Measurements from ENCODE around the gene MRPS11. TPM values are rescaled to one million over a fixed set of nuclear protein-coding genes. Genes with fewer than 3 reads are reported as not detected.
"Not testable (repeated sequence)": the region's sequence is repeated elsewhere in the genome, so short reads cannot be mapped to it uniquely, and the experiment has no call there.

The MRPS11 gene
- total and polyA plus RNA-seq, 2 of the 8 experiments (the other 6 are each of a cell fraction or from before 2014, with no cell fraction given), result 41.4 to 59.2 TPM

DNA sequence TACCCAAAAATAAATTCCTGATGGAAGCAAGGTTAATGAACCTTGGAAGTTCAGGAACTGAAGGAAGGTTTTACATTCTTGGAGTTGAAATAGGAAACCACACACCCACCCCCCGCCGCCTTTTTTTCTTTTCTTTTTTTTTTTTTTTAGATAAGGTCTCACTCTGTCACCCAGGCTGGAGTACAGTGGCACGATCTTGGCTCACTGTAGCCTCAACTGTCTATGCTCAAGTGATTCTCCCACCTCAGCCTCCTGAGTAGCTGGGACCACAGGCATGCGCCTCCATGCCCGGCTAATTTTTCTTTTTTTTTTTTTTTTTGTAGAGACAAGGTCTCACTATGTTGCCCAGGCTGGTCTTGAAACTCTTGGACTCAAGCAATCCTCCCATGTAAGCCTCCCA, 33.4 kb upstream of the MRPS11 start:
- FAIRE-seq; H2AK5ac ChIP-seq (ENCODE audit: low read depth, low read length); POLR2A ChIA-PET (ENCODE audit: partially characterized antibody); H2BK5ac ChIP-seq (ENCODE audit: low read depth, low read length); H3K27me3 ChIP-seq (replicated peaks in 1 of 4; ENCODE audit: control insufficient read depth in 3 of 4, extremely low read depth in 1 of 4, insufficient read depth in 3 of 4, low read length in 3 of 4); H4K5ac ChIP-seq (ENCODE audit: insufficient read length, low read depth, low read length); H3K4me2 ChIP-seq (ENCODE audit: insufficient read depth in 1 of 2, low read depth in 2 of 2, low read length in 2 of 2); H2BK15ac ChIP-seq (ENCODE audit: low read length); H2BK120ac ChIP-seq (replicated peaks; ENCODE audit: low read depth, low read length); H3K27ac ChIP-seq (ENCODE audit: low read depth, low read length); DNase-seq (ENCODE audit: low read depth in 1 of 2, low spot score in 2 of 2); H2BK20ac ChIP-seq (ENCODE audit: low read length); H2AFZ ChIP-seq (ENCODE audit: low read length); CTCF ChIA-PET (ENCODE audit: partially characterized antibody); H3K9ac ChIP-seq (replicated peaks in 1 of 4; ENCODE audit: extremely low read depth in 1 of 4, low read depth in 3 of 4, low read length in 3 of 4); H3K23me2 ChIP-seq (ENCODE audit: low read depth, low read length); H4K91ac ChIP-seq (replicated peaks; ENCODE audit: insufficient read length, low read length); H4K20me1 ChIP-seq (replicated peaks in 1 of 2; ENCODE audit: control insufficient read depth in 1 of 2, insufficient read depth in 2 of 2, low read length in 2 of 2); H3K79me2 ChIP-seq (ENCODE audit: control insufficient read depth in 1 of 2, insufficient read depth in 2 of 2, low read length in 2 of 2); H3K18ac ChIP-seq (ENCODE audit: extremely low read depth, low read length); H2BK12ac ChIP-seq (ENCODE audit: low read depth, low read length); H3K23ac ChIP-seq (ENCODE audit: insufficient read length); H3K56ac ChIP-seq (replicated peaks; ENCODE audit: insufficient read length, low read depth, low read length); H4K8ac ChIP-seq (ENCODE audit: extremely low read depth, insufficient read depth, low read length); H3K9me3 ChIP-seq (ENCODE audit: insufficient read depth in 2 of 2, low read depth in 1 of 2, low read length in 1 of 2); H3K4me1 ChIP-seq (replicated peaks in 1 of 4; ENCODE audit: control insufficient read depth in 3 of 4, insufficient read depth in 4 of 4, low read length in 3 of 4); H3K14ac ChIP-seq (ENCODE audit: insufficient read length); H3K36me3 ChIP-seq (ENCODE audit: control insufficient read depth in 2 of 4, insufficient read depth in 4 of 4, low read length in 3 of 4); H3K4ac ChIP-seq (replicated peaks; ENCODE audit: insufficient read length, low read depth, low read length); H3K79me1 ChIP-seq (ENCODE audit: low read depth, low read length): not testable (repeated sequence)
- H3K4me3 ChIP-seq (ENCODE audit: extremely low read depth in 1 of 4, insufficient read depth in 2 of 4, low read depth in 3 of 4, low read length in 4 of 4), result peak overlapping the region in 1 of 4 experiments; percentile 1; a peak in 1 of 8 replicates
- 60% methylated on average over 3 of the region's 5 CpGs; no CpG with 5 or more reads in 1 of the 2 experiments for WGBS, 2 experiments (ENCODE audit: extremely low coverage in 1 of 2, insufficient coverage in 1 of 2, insufficient read length in 1 of 2, insufficient replicate concordance in 2 of 2, low coverage in 1 of 2, low lambda C conversion rate in 2 of 2, missing lambda C conversion rate in 1 of 2)

Data from H1 (cell line).